ENCODE measurements around the gene RGS7.

Gene RGS7

DNA sequence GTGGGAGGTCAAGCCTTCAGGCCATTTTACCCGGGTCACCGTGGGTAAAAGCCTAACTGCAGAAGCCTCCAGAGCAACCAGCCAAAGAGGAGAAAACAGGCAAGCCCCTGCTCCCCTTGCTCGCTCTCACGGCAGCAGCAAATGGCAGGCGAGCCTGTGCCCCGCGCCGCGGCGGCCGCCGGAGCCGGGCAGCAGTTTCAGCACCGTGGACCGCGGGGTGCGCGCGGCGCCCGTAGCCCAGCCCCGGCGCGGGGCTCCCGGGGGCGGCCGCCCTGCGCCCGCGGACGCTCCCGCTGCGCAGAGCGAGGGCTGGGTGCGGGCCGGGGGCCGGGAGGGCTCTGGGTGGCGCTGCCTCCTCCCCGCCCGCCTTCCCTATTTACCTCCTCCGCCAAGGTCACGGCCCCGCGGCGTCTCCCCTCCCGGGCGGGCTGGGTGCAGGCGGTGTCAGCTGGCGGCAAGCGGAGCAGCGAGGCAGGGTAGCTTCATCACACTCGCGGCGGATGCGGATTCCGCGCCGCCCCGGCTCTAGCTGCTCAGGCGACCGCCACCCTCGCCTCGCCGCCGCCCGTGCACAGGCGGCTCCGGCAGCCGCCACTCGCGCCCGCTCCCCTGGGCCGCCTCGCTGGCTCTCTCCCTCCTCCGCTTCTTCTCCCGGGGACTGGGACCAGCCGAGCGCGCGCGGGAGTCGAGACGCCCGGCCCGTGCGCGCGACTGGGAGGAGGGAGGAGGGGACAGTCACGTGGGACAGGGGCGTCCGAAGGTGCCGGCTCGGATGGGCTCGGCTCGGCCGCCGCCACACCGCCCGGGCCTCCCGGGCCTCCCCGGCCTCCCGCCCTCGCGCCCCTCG lies at the start of gene RGS7:
RGS7 (minus strand) TSS at position 687 of the 847 bp plus-strand sequence.
- peak; percentile 75 for DNase-seq (ENCODE audit: low spot score)

DNA sequence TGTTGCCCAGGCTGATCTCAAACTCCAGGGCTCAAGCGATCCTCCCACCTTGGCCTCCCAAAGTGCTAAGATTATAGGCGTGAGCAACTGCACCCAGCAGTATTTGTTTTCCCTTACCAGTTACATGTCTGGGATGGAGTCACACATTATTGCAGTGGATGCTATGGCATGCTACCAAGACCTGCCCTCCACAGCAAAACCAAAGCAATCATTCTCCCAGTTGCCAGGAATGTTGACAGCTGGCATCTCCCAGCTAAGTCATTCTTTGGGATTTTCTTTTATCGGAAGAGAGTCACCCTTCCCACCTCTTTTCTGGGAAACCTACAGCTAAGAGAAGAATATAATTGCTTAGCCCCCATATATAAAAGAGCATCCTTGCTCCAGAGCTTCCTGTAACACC lies 49.4 kb upstream of the RGS7 start:
- DNase-seq (ENCODE audit: low spot score), result no peak

DNA sequence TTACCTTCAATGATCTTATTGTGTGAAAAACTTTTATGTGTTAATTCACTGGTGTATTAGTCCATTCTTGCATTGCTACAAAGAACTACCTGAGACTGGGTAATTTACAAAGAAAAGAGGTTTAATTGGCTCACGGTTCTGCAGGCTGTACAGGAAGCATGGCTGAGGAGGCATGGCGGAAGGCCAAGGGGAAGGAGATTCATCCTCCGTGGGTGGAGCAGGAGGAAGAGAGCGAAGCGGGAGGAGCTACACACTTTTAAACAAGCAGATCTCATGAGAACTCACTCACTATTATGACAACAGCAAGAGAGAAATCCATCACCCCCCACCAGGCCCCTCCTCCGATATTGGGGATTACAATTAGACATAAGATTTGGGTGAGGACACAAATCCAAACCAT lies 44.2 kb upstream of the RGS7 start:
- no peak for DNase-seq (ENCODE audit: low spot score)

DNA sequence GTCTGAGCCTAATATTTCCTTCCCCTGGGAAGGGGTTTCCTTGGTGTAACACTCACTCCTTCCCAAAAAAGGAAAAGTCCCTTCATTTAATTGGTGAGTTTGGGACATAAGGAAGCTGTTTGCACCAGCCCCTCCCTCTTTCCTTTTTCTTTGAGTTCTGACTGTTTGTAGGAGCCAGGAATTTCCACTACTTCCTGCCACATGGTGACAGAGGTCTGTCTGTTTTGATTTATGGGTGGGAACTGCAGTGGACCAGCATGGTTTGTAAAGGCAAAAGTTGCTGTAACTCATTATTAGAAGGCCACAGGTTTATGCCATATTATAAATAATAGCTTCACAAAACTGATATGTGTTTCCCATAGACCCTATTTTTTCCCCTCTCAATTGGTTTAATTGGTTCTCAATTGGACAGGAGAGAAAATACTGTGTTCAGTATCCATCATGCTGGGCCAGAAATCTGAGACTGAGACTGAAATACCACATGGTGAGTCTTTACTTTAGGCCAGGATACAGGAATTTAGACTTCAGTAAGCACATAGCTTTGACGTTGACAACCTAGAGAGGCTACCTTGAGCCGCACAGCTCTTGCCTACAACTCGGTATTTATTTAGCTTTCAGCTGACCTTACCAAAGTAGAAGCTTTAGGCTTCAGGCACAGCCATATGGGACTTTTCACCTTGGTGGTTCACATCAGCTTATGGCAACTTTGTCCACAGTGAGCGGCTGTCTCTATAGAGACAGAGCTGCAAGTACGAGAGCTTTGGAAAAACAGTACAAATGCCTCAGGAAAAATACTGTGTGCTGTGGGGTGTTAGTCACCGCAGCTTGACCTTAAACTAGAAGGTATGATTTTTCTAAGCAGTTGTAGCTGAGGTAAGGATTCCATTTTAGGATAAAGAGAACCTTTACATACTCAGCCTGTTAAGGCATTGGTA lies 40.0 kb upstream of the RGS7 start:
- no peak for DNase-seq (ENCODE audit: low spot score)

DNA sequence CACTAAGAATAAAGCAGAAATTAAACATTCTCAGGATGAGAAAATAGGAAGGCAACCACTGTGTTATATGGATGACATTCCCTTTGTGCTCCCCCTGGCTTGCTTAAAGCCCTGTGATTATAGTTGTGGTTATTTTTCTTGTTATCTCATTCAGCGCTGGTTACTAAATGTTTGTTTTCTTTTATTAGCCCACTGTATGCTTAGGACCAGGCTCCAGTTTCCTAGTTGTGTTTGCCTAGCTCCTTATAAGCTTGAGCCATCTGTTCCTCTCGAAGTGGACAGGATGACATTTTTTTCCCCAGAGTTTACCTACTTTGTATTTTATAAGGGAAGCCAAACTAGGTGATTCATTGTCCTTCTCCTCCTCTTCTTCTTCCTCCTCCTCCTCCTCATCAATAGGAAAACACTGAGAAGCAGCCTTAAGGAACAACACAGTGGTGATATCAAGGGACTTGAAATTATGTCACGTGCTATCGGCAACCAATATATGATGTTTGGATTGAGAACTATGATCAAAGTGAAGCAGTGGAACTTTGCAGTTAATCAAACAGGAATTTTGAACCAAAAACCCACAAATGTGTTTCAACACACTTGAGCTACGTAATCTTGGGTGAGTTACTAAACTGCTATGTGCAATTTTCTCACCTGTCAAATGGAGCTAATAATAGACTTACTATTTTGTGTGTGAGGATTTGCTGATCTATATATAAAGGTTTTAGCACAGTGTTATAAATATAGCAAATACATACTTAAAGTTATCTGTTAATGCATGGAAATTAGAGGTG lies 35.1 kb upstream of the RGS7 start:
- DNase-seq (ENCODE audit: low spot score), result no peak

DNA sequence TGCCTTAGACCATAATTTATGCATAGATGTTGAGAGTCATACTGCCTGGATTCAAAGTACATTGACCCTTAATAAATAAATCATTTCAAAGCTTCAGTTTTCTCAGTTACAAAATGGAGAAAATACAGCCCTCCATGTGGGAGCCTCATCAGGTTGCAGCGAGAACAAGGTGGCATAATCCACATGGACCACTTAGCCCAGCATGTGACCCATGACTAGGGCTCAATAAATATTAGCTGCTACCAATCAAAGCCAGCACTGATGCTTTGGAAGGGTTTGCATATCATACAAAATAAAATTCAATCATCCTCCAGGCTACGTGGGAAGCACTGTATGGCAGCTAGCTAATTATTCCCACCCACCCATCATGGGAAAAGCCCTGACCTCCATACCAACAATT lies 33.5 kb upstream of the RGS7 start:
- DNase-seq (ENCODE audit: low spot score), result no peak

DNA sequence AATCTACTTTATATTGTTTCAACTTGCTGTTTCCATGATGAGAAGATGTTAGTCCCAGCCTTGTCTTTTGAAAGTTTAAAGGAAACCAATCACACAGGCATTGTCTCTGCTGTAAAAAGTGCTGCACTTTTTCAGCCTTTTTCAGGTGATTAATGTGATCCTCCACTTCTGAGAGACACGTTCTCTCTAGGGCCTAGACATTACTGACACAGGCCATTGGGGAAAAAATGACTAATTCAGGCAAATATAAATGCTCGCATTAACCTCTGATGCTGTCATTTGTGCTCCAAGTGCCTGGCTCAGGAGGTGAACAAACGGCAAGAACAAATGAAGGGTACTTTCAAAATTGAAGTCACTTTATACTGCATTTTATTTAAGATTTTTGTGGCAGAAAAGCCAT lies 32.4 kb upstream of the RGS7 start:
- DNase-seq (ENCODE audit: low spot score), result no peak

DNA sequence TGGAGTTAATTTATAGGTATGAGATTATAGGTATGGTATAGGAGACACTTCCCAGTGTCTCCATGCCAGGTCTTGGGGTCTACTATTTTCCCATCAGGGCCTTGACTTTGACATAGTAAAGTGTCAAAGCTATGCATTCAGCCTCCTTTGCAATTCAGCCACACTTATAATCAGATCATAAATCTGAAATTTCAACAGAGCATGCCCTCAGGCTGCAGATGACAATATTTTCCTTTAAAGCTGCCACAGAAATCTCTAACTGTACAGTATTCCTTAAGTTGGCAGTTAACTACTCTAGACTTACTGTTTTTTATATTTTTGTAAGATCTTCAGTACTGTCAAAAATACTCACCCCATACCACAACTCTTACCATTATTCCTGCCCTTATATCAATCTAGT lies 30.2 kb upstream of the RGS7 start:
- DNase-seq (ENCODE audit: low spot score), result no peak

DNA sequence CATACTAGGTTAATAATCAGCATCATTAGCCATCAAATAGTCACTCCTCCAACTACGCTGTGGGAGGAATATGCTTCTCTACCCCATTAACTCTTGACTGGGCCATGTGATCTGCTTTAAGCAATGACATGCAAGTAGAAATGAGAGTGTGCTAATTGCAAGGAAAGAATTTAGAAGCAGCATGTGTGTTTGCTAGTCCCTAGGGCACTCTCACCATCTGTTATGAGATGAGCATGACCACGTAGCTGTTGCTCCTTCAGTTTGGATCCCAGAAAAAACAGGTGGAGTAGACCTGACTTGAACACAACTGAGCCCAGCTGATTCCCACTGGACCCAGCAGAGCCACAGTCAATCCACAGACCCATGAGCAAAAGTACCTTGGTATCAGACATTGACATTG lies 19.7 kb upstream of the RGS7 start:
- DNase-seq (ENCODE audit: low spot score), result no peak

DNA sequence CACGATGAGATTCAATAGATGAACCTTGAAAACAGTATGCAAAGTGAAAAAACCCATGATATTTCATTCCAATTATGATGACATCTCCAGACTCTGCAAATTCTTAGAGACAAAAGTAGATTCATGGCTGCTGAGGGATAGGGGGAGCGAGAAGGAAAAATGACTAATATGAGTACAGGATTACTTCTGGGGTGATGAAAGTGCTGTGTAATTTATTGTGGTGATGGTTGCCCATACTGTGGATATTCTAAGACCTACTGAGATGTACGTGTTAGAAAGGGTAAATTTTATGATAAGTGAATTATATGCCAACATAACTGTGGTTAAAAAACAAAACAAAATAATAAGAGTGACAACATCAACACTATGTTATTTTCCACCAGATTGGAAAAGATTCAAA lies 18.9 kb upstream of the RGS7 start:
- DNase-seq (ENCODE audit: low spot score), result no peak

DNA sequence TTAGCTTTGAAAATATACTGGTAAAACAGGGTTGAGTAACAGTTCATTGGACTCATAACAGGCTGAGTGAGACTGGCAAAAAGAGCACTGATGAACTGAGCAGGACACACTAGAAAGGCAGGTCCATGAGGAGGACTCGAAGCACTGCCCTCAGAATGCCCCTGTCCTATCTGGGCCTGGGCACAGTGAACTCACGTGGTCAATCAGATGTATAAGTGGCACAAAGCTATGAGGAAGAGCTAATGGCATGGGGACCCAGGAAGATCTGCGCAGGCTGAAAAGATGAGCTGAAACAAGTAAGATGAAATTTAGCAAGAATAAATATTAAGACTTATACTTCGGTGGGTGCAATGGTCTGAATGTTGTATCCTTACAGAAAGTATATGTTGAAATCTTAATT lies 9.2 kb upstream of the RGS7 start:
- DNase-seq (ENCODE audit: low spot score), result no peak

DNA sequence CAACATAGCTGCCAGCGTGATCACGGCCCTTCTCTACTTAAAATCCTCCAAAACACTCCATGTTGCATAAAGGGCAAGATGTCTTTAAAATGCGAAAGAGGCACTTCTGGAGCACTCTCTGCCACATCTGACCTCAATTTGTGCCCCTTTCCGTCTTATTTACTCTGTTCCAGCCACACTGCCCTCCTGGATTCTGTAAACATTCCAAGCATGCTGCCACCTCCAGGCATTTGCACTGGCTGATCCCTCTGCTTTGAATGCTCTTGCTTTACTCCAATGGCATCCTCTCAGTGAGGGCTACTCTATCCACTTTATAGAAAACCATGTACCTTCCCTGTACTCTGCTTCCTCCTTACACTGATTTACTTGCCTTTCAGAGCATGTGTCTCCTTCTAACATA lies 5.3 kb upstream of the RGS7 start:
- DNase-seq (ENCODE audit: low spot score), result no peak

DNA sequence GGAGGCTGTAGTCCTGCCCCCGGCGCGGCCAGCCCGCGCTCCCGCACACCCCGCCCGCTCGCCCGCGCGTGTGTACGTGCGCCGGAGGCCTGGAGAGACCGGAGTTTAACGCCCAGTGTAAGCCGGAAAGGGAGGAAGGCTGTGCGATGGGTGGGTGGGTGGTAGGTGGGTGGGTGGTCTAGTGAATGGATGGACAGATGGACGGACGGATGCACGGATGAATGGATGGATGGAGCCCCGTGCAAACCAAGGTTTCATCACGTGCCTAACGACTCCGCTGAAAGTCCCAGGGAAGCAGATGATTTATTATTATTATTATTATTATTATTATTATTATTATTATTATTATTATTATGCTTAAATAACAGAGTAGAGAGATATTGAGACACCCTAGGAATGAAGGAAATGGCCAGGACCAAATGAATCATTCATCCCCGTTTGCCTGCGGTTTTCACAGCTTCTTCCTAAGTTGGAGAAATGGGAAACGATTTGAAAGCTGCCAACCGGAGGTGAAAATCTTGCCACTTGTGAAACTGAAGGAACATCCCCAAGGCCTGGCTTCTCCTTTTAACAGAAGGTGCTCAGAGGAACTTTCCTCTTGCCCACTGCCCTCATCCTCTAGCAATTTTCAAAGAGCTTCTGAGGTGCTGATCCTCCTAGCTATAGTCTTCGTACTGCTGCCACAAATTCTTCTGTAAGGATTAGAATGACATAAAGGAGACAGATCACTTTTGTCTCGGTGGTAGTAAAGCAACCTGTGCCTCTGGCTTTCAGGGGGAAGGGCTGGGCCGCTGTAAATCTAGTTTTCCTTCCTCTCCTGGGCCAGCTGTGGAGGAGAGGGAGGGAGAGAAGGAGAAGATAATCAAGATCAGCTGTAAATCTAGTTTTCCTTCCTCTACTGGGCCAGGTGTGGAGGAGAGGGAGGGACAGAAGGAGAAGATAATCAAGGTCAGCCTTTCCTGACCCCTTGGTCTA lies 648 bp upstream of the RGS7 start:
- DNase-seq (ENCODE audit: low spot score), result no peak

DNA sequence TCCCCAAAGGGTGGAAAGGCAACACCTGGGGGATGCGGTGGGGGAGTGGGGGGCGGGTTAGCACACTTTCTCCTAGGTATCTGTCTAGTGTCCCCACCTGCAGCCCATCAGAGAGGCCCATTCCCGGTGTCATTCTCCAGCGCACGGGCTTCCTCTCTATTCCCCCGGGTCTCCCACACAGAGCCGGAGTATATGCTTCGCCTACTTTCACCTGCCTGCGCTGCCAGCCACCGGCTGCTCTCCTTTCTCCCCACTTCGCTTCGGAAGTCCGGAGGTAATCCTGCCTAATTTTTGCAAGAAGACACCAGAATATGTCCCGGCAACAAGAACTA lies 852 bp downstream of the RGS7 start:
- no peak for DNase-seq (ENCODE audit: low spot score)

DNA sequence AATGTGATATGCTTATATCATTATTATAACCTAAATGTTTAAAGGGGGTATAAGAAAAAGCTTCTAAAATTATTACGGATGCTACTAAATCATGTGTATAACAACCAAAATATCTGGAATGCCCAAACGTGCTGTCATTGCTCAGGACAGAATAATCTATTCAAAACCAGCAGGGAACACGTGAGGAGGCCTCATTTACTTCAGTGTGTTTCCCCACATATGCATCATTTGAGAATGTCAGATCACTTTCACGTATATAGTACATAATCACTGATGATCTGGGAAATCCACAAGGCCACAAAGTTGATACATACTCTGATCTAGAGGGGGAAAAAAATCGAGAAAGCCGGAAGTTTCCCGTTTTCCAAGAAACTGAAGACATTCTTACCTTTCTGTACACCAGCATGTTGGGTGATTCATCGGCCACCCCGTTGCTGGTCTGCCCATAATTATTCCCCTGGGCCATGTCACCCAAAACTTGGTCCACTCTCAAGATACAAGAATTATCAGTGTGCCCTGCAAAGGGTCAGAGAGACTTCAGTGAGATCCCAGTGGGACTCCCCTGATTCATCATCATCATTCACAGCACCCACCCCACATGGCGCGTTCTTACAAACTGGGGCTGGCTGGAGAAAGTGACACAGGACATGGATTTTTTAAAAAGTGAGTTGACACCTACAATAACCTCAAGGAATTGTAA lies 1.5 kb downstream of the RGS7 start:
- no peak for DNase-seq (ENCODE audit: low spot score)

DNA sequence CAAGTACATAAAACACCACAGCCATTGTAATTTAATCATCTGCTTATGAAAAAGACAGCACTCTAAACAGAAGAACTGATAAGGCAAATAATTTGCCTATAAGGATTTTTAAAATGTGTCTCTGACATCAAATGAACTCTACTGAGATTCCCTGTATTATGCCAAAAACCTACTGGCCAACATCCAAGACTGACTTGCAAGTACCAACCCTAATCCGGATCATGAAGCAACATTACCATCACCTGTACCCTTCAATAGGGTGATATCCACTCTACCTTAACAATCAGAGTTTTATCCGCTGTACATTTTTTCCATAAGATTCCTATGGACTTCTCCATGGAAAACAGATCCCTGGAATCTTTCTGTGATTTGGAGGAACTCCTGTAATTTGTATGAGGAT lies 4.6 kb downstream of the RGS7 start:
- DNase-seq (ENCODE audit: low spot score), result no peak

DNA sequence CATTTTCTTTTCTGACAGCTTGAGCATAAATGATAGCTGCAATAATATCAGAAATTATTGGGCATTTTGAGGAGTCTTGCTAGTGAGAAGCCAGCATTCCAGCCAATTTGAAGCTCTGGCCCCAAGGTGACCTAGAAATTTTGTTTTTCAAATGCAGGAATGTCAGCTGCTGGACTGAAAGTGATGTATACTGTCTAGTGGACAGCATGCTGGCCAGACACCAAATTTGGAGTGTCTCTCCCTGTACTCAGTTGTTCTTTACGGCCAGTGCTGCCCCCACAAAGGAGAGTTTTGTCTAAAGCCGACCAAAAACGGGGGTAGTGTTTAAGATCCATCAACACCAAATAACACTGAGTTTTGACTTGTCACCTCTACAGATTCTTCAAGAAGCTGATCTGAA lies 5.2 kb downstream of the RGS7 start:
- DNase-seq (ENCODE audit: low spot score), result no peak

DNA sequence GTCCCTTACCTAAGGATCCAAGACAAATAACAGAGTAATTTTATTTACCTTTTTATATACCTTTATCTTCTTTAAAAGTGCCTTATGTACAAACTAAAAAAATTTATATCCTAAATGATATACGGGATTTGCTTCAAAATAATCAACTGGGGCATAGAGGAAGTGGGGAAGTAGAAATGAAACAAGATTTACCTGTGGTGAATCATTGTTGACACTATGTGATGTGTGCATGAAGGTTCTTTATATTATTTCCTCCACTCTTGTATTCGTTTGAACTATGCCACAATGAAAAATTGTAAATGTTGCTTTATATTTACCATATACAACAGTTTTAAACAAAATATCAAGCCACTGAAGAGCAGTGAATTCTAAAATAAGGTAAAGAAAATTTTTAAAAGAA lies 13.0 kb downstream of the RGS7 start:
- no peak for DNase-seq (ENCODE audit: low spot score)

DNA sequence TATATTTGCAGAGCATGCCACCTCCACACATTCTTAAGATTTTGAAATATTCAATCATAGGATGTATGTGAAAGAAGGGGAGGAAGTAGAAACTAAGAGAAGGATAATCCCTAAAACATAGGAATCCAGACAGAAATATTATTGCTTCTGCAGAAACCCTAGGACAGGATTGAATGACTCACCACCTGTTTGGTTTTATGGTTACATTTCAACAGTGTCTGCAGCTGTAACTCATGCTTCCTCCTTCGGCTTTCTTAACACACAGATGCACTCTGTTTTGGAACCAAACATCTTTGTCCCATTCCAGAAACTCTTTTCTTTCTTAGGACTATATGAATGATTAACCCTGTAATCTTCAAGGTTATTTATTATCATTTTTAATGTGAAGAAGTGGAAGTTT lies 20.7 kb downstream of the RGS7 start:
- DNase-seq (ENCODE audit: low spot score), result no peak

DNA sequence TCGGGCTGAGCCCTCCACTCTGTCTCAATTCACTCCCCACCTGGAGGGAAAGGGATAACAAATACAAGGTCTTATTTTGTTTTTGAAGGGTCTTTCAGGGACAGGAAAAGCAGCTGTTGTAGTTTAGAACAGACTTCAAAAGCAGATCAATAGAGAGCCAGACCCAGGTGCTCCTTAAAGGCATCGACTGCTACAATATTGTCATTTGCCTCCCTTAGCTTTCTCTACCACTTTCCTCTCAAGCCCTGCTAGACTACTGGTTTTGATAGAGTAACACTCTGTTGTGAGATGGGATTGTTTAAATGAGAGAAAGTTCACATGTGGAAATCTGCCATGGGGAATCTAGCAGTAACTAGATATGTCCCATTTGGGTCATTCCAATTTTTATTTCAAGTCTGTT lies 24.0 kb downstream of the RGS7 start:
- no peak for DNase-seq (ENCODE audit: low spot score)

DNA sequence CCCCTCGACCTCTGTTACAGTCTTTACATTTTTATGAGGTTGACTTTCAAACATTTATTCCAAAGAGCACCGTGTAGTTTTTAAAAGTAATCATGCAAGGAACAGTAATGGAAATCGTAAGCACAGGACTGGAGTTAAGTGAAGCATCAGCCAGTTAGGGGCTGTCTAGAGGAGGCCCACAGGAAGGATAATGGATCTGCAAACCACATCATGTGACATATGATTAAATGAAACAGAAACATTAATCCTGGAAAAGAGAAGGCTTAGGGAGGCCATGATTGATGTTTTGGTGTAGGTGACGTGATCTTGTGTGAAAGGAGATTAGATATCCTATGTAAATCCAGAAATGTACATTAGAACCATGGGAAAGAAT lies 25.0 kb downstream of the RGS7 start:
- no peak for DNase-seq (ENCODE audit: low spot score)
